HG03039 (cell line): ENCODE results near the gene SF3A2.

Source experiments
- ATAC-seq: cut with Tn5 transposase; IDR thresholded peaks from one replicate; pipeline ENCODE4 v1.9.1; 2021; ENCODE audit warnings: mild to moderate bottlenecking, moderate library complexity; ENCODE audit not compliant: unreplicated experiment

Gene SF3A2

DNA sequence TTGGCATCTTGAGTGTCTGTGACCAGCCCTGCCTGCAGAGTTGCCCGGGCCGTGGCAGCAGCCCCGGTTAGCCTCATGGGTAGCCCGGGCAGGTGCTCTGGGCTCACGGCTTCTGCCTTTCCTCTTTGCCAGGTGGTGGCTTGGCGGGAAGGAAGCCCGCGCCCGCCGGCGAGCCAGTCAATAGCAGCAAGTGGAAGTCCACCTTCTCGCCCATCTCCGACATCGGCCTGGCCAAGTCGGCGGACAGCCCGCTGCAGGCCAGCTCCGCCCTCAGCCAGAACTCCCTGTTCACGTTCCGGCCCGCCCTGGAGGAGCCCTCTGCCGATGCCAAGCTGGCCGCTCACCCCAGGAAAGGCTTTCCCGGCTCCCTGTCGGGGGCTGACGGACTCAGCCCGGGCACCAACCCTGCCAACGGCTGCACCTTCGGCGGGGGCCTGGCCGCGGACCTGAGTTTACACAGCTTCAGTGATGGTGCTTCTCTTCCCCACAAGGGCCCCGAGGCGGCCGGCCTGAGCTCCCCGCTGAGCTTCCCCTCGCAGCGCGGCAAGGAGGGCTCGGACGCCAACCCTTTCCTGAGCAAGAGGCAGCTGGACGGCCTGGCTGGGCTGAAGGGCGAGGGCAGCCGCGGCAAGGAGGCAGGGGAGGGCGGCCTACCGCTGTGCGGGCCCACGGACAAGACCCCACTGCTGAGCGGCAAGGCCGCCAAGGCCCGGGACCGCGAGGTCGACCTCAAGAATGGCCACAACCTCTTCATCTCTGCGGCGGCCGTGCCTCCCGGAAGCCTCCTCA, 10.4 kb upstream of the SF3A2 start:
- no peak for ATAC-seq

- ATAC-seq = no peak
Observed at GRCh38 chr19:2226840-2227360, 9.7 kb upstream of the SF3A2 start.

GRCh38 chr19:2227415-2228156, 9.0 kb upstream of the SF3A2 start:
- ATAC-seq = no peak

GRCh38 chr19:2228157-2229030, 8.2 kb upstream of the SF3A2 start:
- ATAC-seq = no peak

- ATAC-seq = no peak
Observed at GRCh38 chr19:2229103-2230032, 7.3 kb upstream of the SF3A2 start.

GRCh38 chr19:2230033-2230531, 6.5 kb upstream of the SF3A2 start:
- ATAC-seq = no peak

DNA sequence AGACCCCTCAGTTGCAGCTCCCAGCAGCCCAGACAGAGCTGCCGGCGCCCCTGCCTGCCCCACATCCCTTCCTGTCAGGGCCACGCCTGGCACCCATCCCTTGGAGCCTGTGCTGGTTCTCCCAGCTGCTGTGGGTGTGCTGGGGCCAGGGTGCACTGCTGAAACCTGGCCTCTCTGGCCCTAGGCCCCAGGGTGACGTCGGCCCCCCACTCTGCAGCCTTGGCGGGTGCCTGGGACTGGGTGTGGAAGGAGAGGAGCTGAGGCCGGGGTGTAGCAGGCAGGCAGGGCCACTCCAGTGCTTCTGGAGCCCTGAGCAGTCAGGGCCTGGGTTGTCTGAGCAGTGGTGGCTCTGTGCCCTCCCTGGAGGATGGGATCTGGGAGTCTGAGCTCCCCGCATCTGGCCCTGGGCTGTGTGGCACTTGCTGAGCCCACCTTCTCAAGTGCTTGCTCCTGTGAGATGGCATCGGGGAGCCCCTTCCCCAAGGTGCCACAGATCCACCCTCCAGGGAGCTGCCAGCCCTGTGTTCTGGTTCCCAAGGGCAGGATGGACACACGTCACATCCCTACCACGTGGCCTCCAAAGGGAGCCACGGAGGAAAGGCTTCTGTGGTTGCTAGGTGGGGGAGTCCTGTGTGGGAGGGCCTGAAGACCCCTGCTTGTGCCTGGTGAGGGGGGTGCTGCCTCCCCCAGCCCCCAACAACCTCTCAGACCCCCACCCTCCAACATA, 5.7 kb upstream of the SF3A2 start:
- ATAC-seq = no peak

DNA sequence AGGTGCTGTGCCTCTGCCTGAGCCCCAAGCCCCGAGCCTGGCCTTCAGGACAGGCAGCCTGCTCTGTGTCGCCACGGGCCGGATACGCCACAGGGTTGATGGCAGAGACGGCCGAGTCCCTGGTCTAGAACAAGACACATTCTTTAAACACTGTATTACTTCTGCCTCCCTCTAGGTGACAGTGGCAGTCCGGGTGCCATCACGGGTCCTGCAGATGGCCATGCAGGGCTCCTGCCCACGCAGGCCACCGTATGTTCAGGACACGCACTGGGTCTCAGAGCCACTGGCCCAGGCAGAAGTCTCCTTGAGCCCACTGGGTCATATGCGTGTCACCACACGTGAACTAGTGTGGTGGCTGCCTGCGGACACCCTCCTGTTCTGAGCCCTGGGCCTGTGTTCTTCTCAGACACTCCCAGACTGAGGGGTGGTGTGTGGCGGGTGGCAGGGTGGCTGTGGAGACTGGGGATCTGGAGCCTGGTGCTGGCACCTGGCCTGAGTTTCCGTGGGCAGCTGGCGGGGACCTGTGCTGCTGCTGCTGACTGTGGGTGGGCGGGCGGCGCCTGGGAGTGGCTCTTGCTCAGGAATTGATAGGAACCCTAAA, 4.9 kb upstream of the SF3A2 start:
- ATAC-seq = no peak

- no peak for ATAC-seq
Observed at GRCh38 chr19:2232286-2233151, 4.1 kb upstream of the SF3A2 start.

DNA sequence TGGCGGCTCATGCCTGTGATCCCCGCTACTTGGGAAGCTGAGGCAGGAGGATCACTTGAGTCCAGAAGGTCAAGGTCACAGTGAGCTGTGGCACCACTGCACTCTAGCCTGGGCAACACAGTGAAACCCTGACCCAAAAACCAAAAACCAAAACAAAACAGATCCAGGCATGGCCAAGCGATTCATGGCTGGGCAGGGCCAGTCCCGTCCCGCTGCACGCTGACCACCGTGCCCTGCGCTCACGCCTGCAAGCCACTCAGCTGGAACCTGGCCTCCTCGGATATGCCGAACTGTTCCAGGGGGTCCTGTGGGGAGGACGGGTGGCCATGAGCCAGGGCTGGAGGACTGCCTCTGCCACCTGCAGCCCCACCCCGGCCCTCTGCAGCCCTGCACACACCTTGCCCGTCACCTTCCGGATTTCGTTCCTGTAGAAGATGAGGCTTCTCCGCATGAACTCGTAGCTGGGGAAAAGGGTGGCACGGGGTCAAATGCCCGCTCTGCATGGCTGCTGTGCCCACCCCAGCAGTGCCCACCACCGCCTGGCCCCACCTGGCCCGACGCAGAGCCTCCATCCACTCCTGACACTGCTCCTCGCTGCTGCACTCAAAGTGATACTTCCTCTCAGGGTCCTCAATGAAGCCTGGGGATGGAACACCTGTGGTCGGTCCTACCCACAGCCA, 2.9 kb upstream of the SF3A2 start:
- no peak for ATAC-seq

- ATAC-seq = no peak
Observed at GRCh38 chr19:2234996-2235380, 1.6 kb upstream of the SF3A2 start.

DNA sequence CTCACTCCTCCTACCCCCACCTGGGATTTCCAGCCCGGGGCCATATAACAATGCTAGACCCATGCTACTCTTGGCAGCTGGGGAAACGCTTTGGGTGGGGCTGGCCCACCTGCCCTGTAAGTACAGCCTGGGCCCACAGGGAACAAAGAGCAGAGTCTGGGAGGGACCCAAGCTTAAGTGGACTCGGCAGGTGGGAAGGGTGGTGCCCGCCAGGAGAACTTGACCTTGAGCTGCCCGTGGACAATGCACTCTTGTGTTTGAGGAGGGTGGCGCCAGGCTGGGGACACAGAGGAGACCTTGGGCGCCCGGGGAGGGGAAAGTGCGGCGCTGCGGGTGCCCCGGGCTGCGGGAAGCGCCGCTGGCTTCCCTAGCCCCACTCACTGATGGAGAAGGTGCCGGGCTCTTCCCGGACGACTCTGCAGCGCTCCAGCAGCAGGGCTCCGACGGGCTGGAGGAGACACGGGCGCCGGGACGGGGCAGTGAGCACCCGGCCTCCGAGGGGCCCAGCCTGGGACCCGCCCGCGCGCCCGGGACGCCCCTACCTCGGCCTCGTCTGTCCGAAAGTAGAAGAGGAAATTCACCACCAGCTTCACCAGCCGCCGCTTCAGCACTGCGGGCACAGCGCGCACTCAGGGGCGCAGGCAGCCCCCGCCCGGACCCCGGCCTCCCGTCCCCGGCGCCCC, 1.1 kb upstream of the SF3A2 start:
- ATAC-seq = peak; percentile 3

GRCh38 chr19:2236064-2236313, 635 bp upstream of the SF3A2 start:
- peak; percentile 20 for ATAC-seq

- ATAC-seq = no peak
Observed at GRCh38 chr19:2237051-2237868, 636 bp downstream of the SF3A2 start.

- ATAC-seq = no peak
Observed at GRCh38 chr19:2237869-2238153, 1.2 kb downstream of the SF3A2 start.

DNA sequence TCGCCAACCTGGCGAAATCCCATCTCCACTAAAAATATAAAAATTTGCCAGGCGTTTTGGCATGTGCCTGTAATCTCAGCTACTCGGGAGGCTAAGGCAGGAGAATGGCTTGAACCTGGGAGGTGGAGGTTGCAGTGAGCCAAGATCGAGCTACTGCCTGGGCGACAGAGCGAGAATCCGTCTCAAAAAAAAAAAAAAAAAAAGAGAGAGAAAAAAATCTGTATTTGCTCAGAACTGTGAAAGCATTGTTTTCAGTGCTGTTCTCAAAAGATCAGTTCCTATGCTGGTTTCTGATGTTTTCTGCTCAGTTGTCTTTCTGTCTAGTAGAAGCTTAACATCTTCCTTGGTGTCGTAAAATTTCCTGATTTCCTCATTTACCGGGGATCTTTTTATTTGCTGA, 2.5 kb downstream of the SF3A2 start:
- no peak for ATAC-seq
